ENCODE measurements around the gene CIB4.

DNA sequence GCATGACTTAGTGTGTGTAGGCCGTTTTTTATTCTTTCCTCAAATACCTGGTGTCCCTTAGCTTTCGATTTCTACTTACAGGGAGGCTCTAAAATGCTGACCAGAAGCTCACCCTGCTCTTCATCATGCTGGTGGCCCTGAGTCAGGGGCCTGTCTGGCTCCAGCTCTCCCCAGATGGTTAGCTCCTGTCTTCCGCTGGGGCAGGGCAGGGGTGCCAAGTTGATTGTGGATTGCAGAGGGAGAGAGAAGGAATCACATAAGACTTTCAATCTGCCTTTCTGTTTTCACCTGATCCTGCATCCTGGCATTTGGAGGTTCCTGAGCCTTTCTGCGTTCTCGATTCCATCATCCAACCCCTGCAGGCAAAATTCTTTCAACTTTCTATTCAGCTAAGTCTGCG, 4.2 kb downstream of the CIB4 start:
- TF ChIP-seq EZH2 (IDR thresholded peaks at IDR 0.05; ENCODE audit: borderline replicate concordance) (no peak), EZH2phosphoT487 (IDR thresholded peaks at IDR 0.05; ENCODE audit: low read depth, severe bottlenecking, unreplicated experiment) (no peak)
- TF ChIP-seq, protein P1, sequence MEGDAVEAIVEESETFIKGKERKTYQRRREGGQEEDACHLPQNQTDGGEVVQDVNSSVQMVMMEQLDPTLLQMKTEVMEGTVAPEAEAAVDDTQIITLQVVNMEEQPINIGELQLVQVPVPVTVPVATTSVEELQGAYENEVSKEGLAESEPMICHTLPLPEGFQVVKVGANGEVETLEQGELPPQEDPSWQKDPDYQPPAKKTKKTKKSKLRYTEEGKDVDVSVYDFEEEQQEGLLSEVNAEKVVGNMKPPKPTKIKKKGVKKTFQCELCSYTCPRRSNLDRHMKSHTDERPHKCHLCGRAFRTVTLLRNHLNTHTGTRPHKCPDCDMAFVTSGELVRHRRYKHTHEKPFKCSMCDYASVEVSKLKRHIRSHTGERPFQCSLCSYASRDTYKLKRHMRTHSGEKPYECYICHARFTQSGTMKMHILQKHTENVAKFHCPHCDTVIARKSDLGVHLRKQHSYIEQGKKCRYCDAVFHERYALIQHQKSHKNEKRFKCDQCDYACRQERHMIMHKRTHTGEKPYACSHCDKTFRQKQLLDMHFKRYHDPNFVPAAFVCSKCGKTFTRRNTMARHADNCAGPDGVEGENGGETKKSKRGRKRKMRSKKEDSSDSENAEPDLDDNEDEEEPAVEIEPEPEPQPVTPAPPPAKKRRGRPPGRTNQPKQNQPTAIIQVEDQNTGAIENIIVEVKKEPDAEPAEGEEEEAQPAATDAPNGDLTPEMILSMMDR (IDR thresholded peaks at IDR 0.05; ENCODE audit: poor library complexity) = no peak

Measured in hepatocyte (in vitro differentiated cells).